HL-60/S4 treated with phorbol 12-myristate 13-acetate at 8.2 ng/mL for 4 days and 3 days (cell line): Measurements from ENCODE around the gene MEIOC.
"Not testable (repeated sequence)": the region's sequence is repeated elsewhere in the genome, so short reads cannot be mapped to it uniquely, and the experiment has no call there.

Source experiments
- in situ Hi-C: fragments of 300-500 bp; cut with MboI; formaldehyde crosslinking; loops from 2 replicates; pipeline ENCODE4 v1.15.0; 2022; ENCODE audit warnings: low sequenced_read_pairs

MEIOC gene

GRCh38 chr17:44646280-44646679 is 10.0 kb upstream of the MEIOC start:
- in situ Hi-C loops, result no loop called here

GRCh38 chr17:44647736-44648135 is 8.5 kb upstream of the MEIOC start:
- in situ Hi-C loops, result no loop called here

GRCh38 chr17:44648963-44649362 is 7.3 kb upstream of the MEIOC start:
- in situ Hi-C loops, result no loop called here

- in situ Hi-C loops, result no loop called here
Measured at GRCh38 chr17:44651228-44651627, 5.0 kb upstream of the MEIOC start.

GRCh38 chr17:44652727-44653126 is 3.5 kb upstream of the MEIOC start:
- in situ Hi-C loops, result no loop called here

GRCh38 chr17:44653384-44653783 is 2.9 kb upstream of the MEIOC start:
- in situ Hi-C loops, result no loop called here

GRCh38 chr17:44653954-44654353 is 2.3 kb upstream of the MEIOC start:
- in situ Hi-C loops, result no loop called here

GRCh38 chr17:44661835-44662234 is 5.6 kb downstream of the MEIOC start:
- in situ Hi-C loops, result no loop called here

- in situ Hi-C loops, result no loop called here
Measured at GRCh38 chr17:44663095-44663494, 6.8 kb downstream of the MEIOC start.

GRCh38 chr17:44664867-44665266 is 8.6 kb downstream of the MEIOC start:
- in situ Hi-C loops, result no loop called here

- in situ Hi-C loops, result no loop called here
Measured at GRCh38 chr17:44666006-44666405, 9.7 kb downstream of the MEIOC start.

- in situ Hi-C loops, result no loop called here
Measured at GRCh38 chr17:44672479-44673093, 16.3 kb downstream of the MEIOC start.

- in situ Hi-C loops, result no loop called here
Measured at GRCh38 chr17:44673893-44674292, 17.6 kb downstream of the MEIOC start.

- in situ Hi-C loops, result no loop called here
Measured at GRCh38 chr17:44677136-44677535, 20.9 kb downstream of the MEIOC start.

GRCh38 chr17:44683303-44683702 is 27.0 kb downstream of the MEIOC start:
- in situ Hi-C loops, result not testable (repeated sequence)

GRCh38 chr17:44687756-44688155 is 31.5 kb downstream of the MEIOC start:
- in situ Hi-C loops, result no loop called here

GRCh38 chr17:44688200-44688599 is 31.9 kb downstream of the MEIOC start:
- in situ Hi-C loops, result no loop called here

GRCh38 chr17:44688675-44689476 is 32.6 kb downstream of the MEIOC start:
- in situ Hi-C loops, result no loop called here

GRCh38 chr17:44689477-44690217 is 33.4 kb downstream of the MEIOC start, which contains the start of gene CCDC43:
TSS of gene CCDC43 (minus strand) at chr17:44689776. CDS start at chr17:44689753, 23 bp downstream.
- in situ Hi-C loops, result no loop called here

GRCh38 chr17:44690746-44691306 is 34.6 kb downstream of the MEIOC start:
- in situ Hi-C loops, result not testable (repeated sequence)

- in situ Hi-C loops, result no loop called here
Measured at GRCh38 chr17:44693609-44694008, 37.3 kb downstream of the MEIOC start.
